Adrenal gland (tissue), 5 donors: ENCODE data around the gene MTMR4.

Source experiments
- POLR2A ChIP-seq, 2 donors: fragments of 450-650 bp; IDR thresholded peaks; one replicate each; pipeline ENCODE4 v1.6.1; 2017; ENCODE audit warnings: antibody characterized with exemption in 2 of 2, mild to moderate bottlenecking in 2 of 2, moderate library complexity in 1 of 2
- TF ChIP-seq, protein P1 (sequence below), 6 experiments: fragments of 450-650 bp in 4 of 6; fragments of 200-600 bp in 2 of 6; sonication (generic) in 1 of 6; IDR thresholded peaks; 1 replicate in 5 of 6; 2 replicates in 1 of 6; pipeline versions ENCODE4 v1.5.1 to v1.8.0; 2016 to 2021; ENCODE audit warnings: antibody characterized with exemption in 6 of 6, mild to moderate bottlenecking in 2 of 6, moderate library complexity in 1 of 6
- donor health status: DM: no; HTN: no; CAD: no.

DNA sequence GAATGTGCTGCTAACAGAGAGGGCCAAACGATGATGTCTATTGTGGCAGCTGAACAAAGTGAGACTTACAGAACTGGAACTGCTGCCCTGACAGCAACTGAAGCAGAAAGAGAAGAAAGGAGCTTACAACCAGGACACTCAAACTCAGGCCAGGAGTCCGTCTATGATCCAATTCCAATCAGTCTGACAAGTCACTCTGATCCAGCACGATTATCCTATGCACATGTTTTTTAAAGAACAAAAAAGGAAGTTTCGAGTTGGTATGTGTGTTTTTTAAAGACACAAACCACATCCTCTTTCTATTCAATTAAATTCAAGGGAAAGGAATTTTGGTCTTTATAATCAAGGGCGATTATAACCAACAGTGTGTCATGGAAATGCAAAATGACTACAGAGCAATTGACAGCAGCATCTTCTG lies 42.4 kb upstream of the MTMR4 start:
- TF ChIP-seq POLR2A (IDR thresholded peaks at IDR 0.05): no peak
- TF ChIP-seq, protein P1, sequence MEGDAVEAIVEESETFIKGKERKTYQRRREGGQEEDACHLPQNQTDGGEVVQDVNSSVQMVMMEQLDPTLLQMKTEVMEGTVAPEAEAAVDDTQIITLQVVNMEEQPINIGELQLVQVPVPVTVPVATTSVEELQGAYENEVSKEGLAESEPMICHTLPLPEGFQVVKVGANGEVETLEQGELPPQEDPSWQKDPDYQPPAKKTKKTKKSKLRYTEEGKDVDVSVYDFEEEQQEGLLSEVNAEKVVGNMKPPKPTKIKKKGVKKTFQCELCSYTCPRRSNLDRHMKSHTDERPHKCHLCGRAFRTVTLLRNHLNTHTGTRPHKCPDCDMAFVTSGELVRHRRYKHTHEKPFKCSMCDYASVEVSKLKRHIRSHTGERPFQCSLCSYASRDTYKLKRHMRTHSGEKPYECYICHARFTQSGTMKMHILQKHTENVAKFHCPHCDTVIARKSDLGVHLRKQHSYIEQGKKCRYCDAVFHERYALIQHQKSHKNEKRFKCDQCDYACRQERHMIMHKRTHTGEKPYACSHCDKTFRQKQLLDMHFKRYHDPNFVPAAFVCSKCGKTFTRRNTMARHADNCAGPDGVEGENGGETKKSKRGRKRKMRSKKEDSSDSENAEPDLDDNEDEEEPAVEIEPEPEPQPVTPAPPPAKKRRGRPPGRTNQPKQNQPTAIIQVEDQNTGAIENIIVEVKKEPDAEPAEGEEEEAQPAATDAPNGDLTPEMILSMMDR (IDR thresholded peaks at IDR 0.05): no peak
